Calu3 (cell line): ENCODE results near the gene PRSS2. TPM values are rescaled to one million over a fixed set of nuclear protein-coding genes. Genes with fewer than 3 reads are reported as not detected.
"Not testable (repeated sequence)": the region's sequence is repeated elsewhere in the genome, so short reads cannot be mapped to it uniquely, and the experiment has no call there.

ENCODE experiments used
- BruUV-seq: library from RNA; stranded (reverse); fragments of 400-500 nt; replicated peaks from 2 replicates; lab custom pipeline; 2021; lab: Mats Ljungman, UMichigan
- CTCF ChIA-PET: fragments of 300-600 bp; sonication (Branson Sonifier 250); formaldehyde crosslinking; loops from one replicate; lab custom pipeline; 2022; ENCODE audit warnings: antibody characterized with exemption; lab: Charles Lee
- DNase-seq: peaks from one replicate; pipeline ENCODE4 v3.0.0; 2022
- H3K27ac Mint-ChIP-seq: one replicate; pipeline ENCODE4 v1.8.0; 2022; ENCODE audit warnings: mixed read lengths; ENCODE audit not compliant: unreplicated experiment
- H3K27me3 Mint-ChIP-seq: one replicate; pipeline ENCODE4 v1.8.0; 2022; ENCODE audit warnings: mixed read lengths; ENCODE audit not compliant: unreplicated experiment
- H3K36me3 Mint-ChIP-seq: one replicate; pipeline ENCODE4 v1.8.0; 2022; ENCODE audit warnings: mild to moderate bottlenecking, moderate library complexity, mixed read lengths; ENCODE audit not compliant: insufficient read depth, unreplicated experiment
- H3K4me1 Mint-ChIP-seq: one replicate; pipeline ENCODE4 v1.8.0; 2022; ENCODE audit warnings: mild to moderate bottlenecking, low read depth, mixed read lengths; ENCODE audit not compliant: unreplicated experiment
- H3K4me3 Mint-ChIP-seq: one replicate; pipeline ENCODE4 v1.8.0; 2022; ENCODE audit warnings: mild to moderate bottlenecking, low read depth, moderate library complexity, mixed read lengths; ENCODE audit not compliant: unreplicated experiment
- H3K9me3 Mint-ChIP-seq: one replicate; pipeline ENCODE4 v1.8.0; 2022; ENCODE audit warnings: low read depth, mixed read lengths; ENCODE audit not compliant: unreplicated experiment
- CTCF ChIP-seq: fragments of 200-600 bp; IDR thresholded peaks from one replicate; pipeline ENCODE4 v1.8.0; 2022; ENCODE audit warnings: antibody characterized with exemption; ENCODE audit not compliant: unreplicated experiment
- intact Hi-C: fragments of 100-400 bp; cut with micrococcal nuclease; formaldehyde crosslinking; loops from one replicate; pipeline ENCODE4 v1.10.0; 2022; ENCODE audit not compliant: unreplicated experiment
- total RNA-seq: library from RNA; stranded (reverse); gene quantifications from 2 replicates; pipeline ENCODE4 v1.2.3, GENCODE V29; 2022

Gene PRSS2
- total RNA-seq, 1 experiment from 2014 or later: 0.64 TPM

- no peak for TF ChIP-seq CTCF
- H3K36me3 Mint-ChIP-seq: no peaks in the 10 kb centered on the region
- intact Hi-C loops: no loop called here
- H3K27me3 Mint-ChIP-seq: peaks cover 83% of the 10 kb centered on the region
- H3K4me3 Mint-ChIP-seq: no peak overlapping the region
- no peak overlapping the region for H3K27ac Mint-ChIP-seq
- H3K9me3 Mint-ChIP-seq: no peaks in the 10 kb centered on the region
- CTCF ChIA-PET: no interaction called here
- peaks cover 9% of the 10 kb centered on the region for H3K4me1 Mint-ChIP-seq
- BruUV-seq: no TSS peak
- no peak for DNase-seq
Observed at GRCh38 chr7:142776206-142776844, 5.6 kb downstream of the PRSS2 start.

- CTCF ChIA-PET, DNase-seq, H3K4me1 Mint-ChIP-seq, BruUV-seq, H3K9me3 Mint-ChIP-seq, H3K4me3 Mint-ChIP-seq, H3K27ac Mint-ChIP-seq, H3K36me3 Mint-ChIP-seq: not testable (repeated sequence)
- intact Hi-C loops: loop anchor here (1.0 kb wide), 1 partner anchor 9 kb away; no protein-coding TSS in a partner anchor
- H3K27me3 Mint-ChIP-seq: peaks cover 79% of the 10 kb centered on the region
Observed at GRCh38 chr7:142776845-142777225, 6.1 kb downstream of the PRSS2 start.

- H3K27ac Mint-ChIP-seq: no peak overlapping the region
- no peak for TF ChIP-seq CTCF
- no peaks in the 10 kb centered on the region for H3K9me3 Mint-ChIP-seq
- peaks cover 75% of the 10 kb centered on the region for H3K27me3 Mint-ChIP-seq
- H3K4me1 Mint-ChIP-seq: peaks cover 8% of the 10 kb centered on the region
- CTCF ChIA-PET: no interaction called here
- no peak overlapping the region for H3K4me3 Mint-ChIP-seq
- intact Hi-C loops: loop anchor here (1.0 kb wide), 1 partner anchor 9 kb away; no protein-coding TSS in a partner anchor
- no peak for DNase-seq
- BruUV-seq: no TSS peak
- H3K36me3 Mint-ChIP-seq: no peaks in the 10 kb centered on the region
Observed at GRCh38 chr7:142777318-142777717, 6.5 kb downstream of the PRSS2 start.

- H3K9me3 Mint-ChIP-seq: no peaks in the 10 kb centered on the region
- DNase-seq: peak; percentile 89
- H3K4me1 Mint-ChIP-seq: peaks cover 12% of the 10 kb centered on the region
- H3K27ac Mint-ChIP-seq: no peak overlapping the region
- CTCF ChIA-PET: interaction anchor here (0.7 to 2.9 kb wide), 37 partner anchors 8 to 1099 kb away, joined by 3 to 63 read pairs (median 5); partner anchors contain the start of genes PRSS1 and PRSS2
- intact Hi-C loops: loop anchor here (1.0 to 2.0 kb wide), 8 partner anchors 28 to 248 kb away; no protein-coding TSS in a partner anchor
- H3K27me3 Mint-ChIP-seq: peaks cover 37% of the 10 kb centered on the region
- no TSS peak for BruUV-seq
- peak; percentile 95 for TF ChIP-seq CTCF
- peak overlapping the region; percentile 64 for H3K4me3 Mint-ChIP-seq
- H3K36me3 Mint-ChIP-seq: peaks cover 4% of the 10 kb centered on the region
Observed at GRCh38 chr7:142782922-142783900, 12.4 kb downstream of the PRSS2 start.
